GM21360 (cell line): Measurements from ENCODE around the gene CHST5.

ENCODE experiments used
- ATAC-seq: cut with Tn5 transposase; IDR thresholded peaks from one replicate; pipeline ENCODE4 v1.9.1; 2021; ENCODE audit warnings: mild to moderate bottlenecking, moderate library complexity; ENCODE audit not compliant: unreplicated experiment

CHST5 gene

DNA sequence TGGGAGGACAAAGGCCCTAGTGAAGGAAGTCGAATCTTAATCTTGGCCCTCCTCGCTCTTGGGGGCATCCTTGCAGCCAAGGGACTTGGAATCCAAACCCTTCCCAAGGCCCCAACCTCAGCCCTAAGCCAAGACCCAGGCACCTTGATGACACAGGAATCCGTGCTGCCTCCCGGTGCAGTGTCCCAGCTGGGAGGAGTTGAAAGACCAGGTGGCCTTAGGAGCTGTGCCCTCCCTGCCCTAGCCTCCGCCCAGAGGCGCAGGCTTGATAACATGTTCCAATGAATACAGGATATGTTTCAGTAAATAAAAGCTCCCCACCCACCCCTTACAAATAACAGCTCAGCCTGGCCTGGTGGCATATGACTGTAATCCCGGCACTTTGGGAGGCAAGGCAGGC is at the start of gene CHST5:
Gene CHST5, minus strand, starts transcription at position 208 of the 400 bp plus-strand sequence. CDS start 5,724 bp downstream, outside the sequence.
- no peak for ATAC-seq

DNA sequence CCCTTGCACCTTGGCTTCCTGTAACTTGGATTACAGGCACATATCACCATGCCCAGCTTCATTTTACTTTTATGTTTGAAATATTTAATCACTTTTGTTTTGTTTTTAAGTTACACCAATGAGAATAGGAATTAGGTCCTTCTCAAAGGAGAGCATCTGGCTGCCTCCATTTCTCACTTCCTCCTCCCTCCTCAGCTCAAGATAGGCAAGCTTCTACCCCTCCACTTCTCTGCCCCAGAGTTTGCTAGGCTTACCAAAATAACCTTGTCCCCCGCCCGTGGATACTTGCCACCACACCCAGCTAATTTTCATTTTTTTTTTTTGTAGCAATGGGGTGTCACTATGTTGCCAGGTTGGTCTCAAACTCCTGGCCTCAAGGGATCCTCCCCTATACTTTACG is 48.2 kb upstream of the CHST5 start:
- peak; percentile 68 for ATAC-seq

DNA sequence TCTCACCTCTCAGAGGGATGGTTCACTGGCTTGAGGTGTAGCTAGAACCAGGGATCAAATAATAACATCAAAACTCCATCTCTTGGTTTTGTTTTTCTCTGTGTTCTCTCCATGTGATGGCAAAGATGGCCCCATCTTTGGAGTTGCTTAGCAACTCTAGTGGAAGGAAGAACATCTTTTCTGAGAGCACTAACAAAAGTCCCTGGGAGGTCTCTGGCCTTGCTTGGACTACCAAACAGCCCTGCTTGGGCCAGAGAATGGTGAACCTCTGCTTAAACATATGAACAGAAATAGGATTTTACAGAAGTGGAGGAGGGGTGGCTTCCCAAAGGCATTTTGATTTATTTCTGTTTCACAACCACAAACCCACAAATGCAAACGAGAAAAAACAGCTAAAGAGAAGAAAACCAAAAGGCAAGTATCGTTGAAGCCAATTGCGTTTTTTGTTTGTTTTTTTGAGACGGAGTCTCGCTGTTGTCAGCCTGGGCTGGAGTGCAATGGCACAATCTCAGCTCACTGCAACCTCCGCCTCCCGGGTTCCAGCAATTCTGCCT is 43.5 kb upstream of the CHST5 start:
- no peak for ATAC-seq

DNA sequence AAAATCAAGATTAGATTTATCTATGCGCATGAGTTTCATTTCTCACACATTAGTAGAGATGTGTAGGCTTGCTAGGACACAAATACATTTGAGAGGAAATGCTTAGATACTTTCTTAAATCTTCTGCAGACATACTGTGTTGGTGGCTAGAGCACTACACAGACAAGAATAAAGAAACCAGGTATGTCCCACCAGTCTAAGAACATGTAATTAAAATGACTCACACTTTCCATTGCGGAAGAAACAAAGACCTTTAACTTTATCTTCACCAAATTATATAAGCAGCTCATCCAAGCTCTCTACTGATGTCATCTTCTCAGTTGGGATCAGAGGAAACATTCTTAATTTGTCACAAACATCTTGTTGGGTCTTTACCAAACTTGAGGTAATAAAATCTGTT is 42.8 kb upstream of the CHST5 start:
- no peak for ATAC-seq

DNA sequence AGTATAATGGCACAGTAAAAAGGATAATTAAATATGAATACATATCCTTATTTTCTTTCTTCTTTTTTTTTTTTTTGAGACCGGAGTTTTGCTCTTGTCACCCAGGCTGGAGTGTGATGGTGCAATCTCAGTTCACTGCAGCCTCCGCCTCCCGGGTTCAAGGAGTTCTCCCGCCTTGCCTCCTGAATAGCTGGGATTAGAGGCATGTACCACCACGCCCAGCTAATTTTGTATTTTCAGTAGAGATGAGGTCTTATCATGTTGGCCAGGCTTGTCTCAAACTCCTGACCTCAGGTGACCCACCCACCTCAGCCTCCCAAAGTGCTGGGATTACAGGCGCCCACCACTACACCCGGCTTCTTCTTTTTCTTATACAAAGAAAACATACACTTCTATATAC is 42.3 kb upstream of the CHST5 start:
- ATAC-seq, result no peak

DNA sequence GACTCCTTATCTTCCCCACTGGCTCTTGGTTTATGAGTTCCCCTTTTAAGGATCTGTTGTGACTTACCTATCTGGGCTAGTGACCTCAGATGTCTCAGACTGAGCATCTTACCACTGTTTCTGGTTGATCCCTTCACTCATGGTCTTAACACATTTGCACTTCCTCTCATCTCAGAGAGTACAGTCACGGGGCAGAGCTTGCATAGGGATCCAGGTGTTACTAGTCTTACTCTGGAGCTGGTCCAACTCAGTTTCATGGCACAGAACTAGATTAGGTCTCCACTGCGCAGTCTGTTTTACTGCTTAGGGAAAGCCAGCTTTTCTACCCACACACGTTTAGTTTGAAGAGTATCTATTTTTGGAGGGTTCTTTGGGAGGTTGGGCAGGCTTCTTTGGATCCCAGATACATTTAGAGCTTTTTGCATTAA is 40.5 kb upstream of the CHST5 start:
- peak; percentile 68 for ATAC-seq

DNA sequence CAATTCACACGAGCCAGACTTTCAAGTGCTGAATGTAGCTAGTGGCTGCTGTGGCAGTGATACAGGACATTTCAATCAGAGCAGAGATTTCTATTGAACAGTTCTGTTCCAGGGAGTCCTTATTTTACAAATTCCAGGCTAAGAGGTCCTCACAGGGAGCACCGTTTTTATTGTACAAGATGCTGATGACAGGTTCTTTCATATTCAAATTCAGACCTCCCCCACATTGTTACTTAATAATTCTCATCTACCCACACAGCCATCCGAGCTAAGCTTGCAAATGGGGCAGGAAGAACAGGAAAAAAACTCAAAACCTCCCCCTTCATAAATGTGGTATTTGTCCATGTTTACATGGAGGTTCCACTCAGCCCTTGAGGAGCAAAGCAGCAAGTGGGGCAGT is 40.0 kb upstream of the CHST5 start:
- ATAC-seq, result no peak

DNA sequence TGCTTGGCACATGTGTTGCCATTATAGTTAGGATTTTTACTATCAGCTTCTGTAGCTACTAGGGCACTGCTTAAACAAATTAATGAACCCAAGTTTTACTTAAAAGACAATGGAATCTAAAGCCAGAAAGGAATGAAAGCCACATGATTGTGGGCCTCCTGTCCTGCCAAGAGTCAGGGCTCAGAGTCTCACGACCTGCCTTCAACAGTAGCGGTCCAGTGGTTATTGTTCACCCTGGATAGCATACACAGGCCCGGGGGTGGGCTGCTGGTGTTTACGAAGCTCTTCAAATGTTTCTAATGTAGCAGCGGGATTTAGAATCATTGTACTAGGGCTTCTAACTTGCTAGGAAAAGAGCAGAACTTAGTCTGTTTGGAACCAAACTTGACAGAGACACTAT is 38.0 kb upstream of the CHST5 start:
- no peak for ATAC-seq

DNA sequence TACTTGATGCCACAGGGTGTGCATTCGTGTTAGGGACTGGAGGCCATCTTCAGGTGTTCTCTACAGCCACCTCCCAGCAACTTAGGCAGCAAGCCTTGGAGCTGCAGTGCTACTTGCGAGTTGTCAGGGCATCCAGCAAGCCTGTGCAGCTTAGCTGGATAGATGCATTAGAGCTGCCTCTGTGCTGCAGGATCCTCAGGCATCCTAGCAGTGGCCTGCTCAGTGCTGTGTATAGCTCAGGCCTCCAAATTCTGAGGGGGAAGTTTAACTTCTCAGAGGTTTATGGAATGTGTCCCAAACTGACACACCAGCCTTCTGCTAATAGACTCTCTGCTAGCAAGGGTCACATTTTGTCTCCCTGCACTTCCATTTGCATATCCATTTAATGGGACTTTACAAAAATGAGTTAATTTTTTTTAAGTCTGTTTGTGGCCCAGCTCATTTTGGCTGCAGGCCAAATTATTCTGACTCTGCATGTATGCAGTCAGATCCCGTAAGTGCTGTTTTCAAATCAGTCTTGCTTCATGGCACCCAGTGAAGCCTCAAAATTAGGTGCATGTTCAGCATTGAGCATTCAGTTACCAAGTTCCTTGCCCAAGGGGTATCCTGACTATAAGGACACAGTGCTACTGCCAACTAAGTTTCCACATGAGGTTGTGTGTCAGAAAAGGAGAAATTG is 37.1 kb upstream of the CHST5 start:
- no peak for ATAC-seq

DNA sequence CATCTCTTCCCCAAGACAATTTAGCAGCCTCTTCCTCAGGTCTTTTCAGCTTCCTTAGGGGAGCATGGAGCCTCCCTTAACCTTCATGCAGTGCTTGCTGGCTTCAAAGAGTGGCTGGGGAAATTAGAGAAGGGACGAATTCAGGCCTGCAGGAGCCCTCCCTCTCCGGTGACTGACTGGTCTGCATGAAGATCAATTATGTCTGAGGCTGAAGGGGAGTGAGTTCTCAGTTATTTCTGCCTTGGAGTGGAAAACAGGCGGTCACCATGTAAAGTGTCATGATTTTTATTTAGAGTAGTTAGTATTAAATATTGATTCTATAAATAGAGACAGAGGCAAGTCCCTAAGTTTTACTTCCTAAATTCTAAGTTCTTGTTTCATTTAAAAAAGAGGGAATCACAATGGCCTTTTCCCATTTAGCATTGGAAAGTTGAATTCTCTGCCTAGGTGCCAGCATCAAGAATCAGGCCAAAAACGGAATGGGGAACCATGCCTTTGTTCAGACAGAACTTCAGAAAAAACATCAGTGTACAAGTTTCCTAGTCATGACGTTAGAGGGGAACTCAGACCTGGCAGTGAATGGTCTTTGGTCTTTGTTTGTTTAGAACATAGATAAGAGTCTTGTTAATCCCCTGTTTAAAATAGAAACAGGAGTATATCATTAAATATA is 34.6 kb upstream of the CHST5 start:
- ATAC-seq, result peak; percentile 28

DNA sequence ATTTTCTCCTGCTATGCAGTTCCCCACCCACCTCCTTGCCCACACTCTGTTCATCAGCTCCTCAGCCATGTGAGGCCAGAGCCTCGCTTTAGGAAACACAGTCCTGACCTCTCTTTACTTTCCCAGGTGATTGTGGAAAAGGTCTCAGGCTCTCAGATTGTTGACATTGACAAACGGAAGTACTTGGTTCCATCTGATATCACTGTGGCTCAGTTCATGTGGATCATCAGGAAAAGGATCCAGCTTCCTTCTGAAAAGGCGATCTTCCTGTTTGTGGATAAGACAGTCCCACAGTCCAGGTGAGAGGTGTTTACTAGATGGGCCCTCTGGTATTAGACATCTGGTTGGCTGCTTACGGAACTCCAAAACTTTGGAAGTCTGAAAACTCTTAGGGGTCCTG is 32.0 kb upstream of the CHST5 start:
- no peak for ATAC-seq

DNA sequence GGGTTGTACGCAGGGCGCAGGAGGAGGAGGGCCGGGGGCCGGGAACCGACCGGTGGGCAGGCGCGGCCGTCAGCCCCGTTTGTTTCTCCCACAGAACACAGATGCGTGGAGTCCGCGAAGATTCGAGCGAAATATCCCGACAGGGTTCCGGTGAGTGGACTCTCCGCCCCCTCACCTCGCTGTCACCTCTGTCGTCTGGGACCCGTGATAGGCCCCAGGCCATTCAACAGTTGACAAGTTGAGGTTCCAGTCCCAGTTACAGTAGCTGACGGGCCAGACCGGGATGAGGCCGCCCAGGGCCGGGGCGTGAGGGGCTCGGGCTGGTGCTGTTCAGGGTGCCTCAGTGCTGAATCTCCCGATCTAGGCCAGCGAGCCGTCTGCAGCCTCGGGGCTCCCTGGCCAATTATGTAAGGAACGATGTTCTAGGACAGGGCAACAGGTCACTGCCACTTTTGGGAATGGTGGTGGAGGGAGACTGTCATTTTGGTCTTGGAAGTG is 30.9 kb upstream of the CHST5 start:
- peak; percentile 1 for ATAC-seq

DNA sequence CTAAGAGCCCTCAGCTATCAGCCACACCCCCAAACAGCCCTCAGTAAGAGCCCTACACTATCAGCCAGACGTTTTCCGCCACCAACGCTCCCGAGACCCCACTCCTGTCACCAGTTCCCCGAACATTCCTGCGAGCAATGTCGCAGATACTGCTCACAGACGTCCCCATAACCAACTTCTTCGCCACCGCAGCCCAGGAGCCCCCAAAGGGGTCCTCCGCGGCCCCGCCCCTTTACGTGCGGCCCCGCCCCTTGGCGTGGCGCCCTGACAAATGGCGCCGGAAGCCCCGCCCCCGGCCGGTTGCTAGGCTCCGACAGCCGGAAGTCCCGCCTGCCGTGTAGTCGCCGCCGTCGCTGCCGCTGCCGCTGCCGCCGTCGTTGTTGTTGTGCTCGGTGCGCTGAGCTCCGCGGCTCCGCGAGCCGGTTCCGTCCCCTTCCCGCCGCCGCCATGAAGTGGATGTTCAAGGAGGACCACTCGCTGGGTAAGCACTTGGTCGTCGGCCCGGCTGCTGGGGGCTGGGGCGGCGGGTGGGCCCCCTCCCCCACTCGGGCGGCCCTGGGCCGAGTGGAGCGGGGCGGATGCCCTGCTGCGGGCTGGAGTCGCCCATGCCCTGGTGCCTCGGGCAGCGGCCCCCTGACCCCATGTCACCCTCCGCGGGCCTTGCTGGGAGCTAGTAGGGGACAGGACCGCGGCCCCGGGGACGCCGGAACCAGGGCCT is 30.3 kb upstream of the CHST5 start, which contains the start of gene GABARAPL2:
Gene GABARAPL2, plus strand, starts transcription at position 340 of the 718 bp plus-strand sequence. Its CDS starts 108 bp downstream, at position 448.
- ATAC-seq, result peak; percentile 60

DNA sequence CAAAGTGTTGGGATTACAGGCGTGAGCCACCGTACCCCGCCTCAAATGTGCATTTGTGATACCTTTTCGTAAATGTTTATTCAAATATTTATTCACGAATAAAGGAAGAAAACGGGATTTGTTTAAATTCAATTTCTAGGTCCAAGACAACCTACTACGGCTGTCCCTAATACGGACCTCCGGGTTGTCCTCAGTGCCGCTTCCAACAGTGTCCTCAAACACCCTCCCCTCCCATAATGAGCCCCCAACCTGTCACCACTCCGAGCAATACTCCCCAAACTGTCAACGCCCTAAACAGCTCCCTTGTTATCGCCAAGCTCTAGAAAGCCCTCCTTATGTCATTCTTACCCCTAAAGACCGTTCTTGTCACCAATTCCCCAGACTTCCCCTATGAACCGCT is 29.7 kb upstream of the CHST5 start:
- peak; percentile 1 for ATAC-seq

DNA sequence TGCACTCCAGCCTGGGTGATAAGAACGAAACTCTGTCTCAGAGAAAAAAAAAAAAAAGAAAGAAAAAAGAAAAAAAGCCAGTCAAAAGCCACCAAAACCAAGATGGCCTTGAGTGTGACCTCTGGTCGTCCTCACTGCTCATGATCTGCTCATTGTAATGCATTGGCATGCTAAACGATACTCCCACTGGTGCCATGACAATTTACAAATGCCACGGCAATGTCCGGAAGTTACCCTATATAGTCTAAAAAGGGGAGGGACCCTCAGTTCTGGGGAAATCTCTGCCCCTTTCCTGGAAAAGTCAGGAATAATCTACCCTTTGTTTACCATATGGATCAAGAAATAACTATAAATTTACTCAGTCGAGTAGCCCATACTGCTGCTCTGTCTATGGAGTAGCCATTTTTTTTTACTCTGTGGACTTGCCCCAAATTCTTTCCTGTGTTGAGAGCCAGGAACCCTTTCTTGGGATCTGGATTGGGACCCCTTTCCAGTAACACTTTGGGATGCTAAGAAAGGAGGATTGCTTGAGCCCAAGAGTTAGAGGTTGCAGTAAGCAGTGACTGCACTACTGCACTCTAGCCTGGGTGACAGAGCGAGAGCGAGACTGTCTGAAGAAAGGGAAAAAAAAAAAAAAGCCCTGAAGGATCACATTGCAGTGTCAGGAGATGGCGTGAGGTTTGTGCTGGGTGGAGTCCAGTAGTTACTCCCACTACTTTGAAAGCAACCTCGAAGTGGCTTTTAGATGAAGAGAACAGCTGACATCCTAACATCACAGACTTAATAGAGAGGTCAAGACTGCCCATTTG is 23.9 kb upstream of the CHST5 start:
- no peak for ATAC-seq

DNA sequence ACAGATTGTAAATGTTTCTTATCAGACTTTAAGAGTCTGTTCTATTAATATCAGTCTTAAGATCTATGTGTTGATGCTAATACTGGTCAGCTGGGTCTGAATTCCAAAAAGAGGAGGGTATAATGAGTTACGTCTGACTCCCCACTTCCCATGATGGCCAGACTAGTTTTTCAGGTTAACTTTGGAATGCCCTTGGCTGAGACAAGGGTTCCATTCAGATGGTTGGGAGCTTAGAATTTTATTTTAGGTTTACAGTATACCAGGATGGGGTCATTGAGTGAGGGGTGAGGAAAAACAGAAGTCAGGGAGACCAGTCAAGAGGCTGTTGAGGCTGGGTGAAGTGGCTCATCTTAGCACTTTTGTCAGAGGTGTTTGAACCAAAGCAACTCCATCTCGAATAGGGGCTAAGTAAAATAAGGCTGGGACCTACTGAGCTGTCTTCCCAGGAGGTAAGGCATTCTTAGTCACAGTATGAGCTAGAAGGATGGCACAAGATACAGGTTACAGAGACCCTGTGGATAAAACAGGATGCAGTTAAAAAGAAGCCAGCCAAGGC is 23.0 kb upstream of the CHST5 start:
- ATAC-seq, result no peak

DNA sequence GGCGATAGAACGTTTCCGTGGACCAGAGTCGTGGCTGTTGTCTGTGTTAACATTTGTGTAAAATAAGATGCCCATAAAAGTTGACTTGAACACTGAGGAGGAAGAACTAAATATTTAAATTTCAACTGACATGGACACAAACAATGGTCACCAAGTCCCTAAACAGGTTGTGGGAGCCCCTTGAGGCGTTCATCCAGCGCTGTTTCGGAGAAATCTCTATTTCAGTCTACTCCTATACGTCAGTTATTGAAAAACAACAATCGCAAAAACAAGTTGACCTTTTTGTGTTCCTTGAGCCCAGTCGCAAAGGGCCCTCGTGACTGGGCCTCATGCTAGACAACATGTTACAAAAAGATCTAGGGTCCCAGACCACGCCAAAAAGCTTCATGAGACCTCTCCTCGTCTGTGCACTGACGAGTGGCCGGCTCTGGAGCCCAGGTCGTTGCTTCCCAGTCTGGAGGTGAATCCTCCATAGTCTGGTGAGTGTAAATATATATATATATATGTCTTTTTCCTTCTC is 20.6 kb upstream of the CHST5 start:
- no peak for ATAC-seq

DNA sequence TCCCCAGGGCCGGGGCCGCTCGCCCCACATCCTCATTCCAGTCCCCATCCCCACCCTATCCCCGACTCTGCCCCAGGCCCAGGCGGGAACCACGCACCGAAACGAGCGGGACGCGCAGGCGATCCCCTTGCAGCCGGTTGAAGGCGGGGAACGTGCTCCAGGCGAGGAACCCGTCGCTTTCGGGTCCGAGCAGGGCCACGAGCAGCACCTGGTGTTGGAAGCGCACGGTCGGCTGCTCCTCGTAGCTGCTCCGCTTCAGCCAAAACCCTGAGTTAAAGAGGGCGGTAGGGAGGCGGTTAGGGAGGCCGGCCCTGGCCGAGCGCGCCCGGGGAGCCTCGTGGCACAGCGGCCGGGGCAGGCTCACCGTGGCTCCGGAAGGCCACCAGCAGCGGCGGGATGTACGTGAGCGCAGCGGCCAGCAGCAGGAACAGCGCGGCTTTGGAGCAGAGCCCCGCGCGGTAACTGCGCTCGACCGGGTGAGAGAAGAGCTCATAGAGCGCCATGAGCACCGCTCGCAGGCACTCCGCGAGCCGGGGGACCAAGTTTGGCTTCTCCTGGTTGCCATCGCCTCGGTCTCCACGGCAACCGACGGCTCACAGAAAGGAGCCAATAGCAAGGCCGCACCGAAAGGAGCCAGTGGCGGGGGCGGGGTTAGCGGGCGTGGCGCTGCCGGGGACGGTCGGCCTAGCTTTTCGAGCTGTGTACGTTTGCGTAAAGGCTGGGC is 20.0 kb upstream of the CHST5 start, which contains the start of gene TMEM231:
Gene TMEM231, minus strand, starts transcription at position 546 of the 724 bp plus-strand sequence. Its CDS starts 43 bp downstream, at position 503.
- peak; percentile 97 for ATAC-seq

DNA sequence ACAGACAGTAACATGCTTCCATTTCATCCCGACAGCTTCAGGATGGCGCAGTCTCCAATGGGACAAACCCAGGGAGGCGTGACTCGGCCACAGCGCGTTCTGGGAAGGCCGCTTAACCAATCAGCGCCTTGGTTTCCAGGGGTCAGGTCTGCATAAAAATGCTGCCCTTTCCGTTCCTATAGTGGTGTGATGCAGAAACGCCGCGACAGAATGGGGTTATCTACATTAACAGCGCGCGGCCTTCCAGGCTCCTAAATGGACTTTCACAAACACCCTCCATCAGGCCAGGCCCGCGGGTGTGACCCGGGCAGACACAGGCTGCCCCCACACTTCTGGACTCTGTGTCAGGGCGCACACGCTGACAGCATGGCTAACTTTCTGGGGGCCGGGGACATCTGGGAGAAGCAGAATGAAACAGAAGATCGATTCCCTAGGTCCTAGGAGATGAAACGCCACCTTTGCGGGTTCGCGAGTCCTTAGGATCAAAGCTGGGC is 19.4 kb upstream of the CHST5 start:
- ATAC-seq, result peak; percentile 21
